Activated T-cell treated with anti-CD3 and anti-CD28 coated beads, Interleukin-2, amount 50 U/mL, for 4 hours (primary cell): Measurements from ENCODE around the gene QSOX1. TPM values are rescaled to one million over a fixed set of nuclear protein-coding genes. Genes with fewer than 3 reads are reported as not detected.

ENCODE experiments used
- ATAC-seq, 2 donors: fragments of 200-7000 bp; cut with Tn5 transposase; one replicate each; pipeline ENCODE4 v1.10.0; 2021
- DNase-seq: peaks from one replicate; pipeline ENCODE4 v3.0.0-alpha.2; 2020
- H3K27me3 Mint-ChIP-seq: one replicate; pipeline ENCODE4 v1.8.0; 2021; ENCODE audit warnings: low read depth, mixed read lengths
- H3K36me3 Mint-ChIP-seq: one replicate; pipeline ENCODE4 v1.8.0; 2022; ENCODE audit warnings: mixed read lengths; ENCODE audit not compliant: insufficient read depth
- H3K4me1 Mint-ChIP-seq: one replicate; pipeline ENCODE4 v1.8.0; 2021; ENCODE audit warnings: low read depth, mixed read lengths
- H3K4me3 Mint-ChIP-seq: one replicate; pipeline ENCODE4 v1.8.0; 2021; ENCODE audit warnings: mild to moderate bottlenecking, moderate library complexity, mixed read lengths
- H3K9me3 Mint-ChIP-seq: one replicate; pipeline ENCODE4 v1.8.0; 2021; ENCODE audit warnings: mixed read lengths
- total RNA-seq, 3 donors: library from RNA; stranded (reverse); gene quantifications; one replicate each; pipeline ENCODE4 v1.2.1, GENCODE V29; 2021

Gene QSOX1
- total RNA-seq, 3 donors from 2014 or later: 34.3 to 38.5 (median 38.1) TPM

DNA sequence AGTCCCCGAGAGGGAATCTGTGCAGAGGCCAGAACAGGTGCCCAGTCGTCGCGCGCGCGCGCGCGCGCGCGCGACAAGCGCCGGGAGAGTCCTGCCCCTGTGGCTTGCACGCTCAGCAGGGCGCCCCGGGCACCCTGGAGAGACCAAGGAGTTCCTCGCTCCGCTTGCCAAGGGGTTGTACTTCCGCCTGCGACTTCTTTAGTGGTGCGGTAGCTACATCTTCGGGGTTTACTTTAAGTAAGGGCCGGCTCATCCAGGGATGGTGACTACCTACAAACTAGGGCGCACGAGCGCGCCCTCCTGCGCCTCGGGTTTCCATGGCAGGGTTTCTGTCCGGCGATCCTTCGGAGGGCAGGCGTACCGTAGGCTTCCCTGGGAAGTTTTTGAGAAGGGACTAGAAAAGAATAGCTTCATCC is 76.8 kb downstream of the QSOX1 start:
- DNase-seq (no peak), ATAC-seq (peak; percentile 16 to 19)
- peaks cover 34% of the 10 kb centered on the region for H3K4me1 Mint-ChIP-seq
- no peaks in the 10 kb centered on the region for H3K36me3 Mint-ChIP-seq
- H3K9me3 Mint-ChIP-seq: no peaks in the 10 kb centered on the region
- peaks cover 75% of the 10 kb centered on the region for H3K27me3 Mint-ChIP-seq
- H3K4me3 Mint-ChIP-seq: peak overlapping the region; percentile 66

DNA sequence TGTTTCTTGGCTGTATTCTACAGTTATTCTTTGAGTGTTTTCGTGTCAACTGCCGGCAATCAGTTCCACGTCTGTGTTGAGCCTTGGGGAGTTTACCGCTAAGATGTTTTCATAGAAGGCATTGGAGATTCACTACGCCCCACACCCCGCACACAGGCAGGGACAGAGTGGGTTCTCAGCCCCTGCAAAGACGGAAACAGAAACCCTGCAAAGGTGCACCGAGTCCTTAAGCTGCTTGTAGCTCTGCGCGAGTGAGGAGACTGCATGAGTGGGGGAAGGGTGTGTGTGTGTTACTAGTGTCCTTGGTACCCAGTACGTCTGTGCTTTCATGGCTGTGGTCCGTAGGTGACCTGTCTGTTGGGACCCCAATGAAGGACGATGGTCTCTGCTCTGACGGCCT is 77.3 kb downstream of the QSOX1 start:
- DNase-seq (no peak), ATAC-seq (no peak)
- Mint-ChIP-seq H3K27me3 (peaks cover 76% of the 10 kb centered on the region), H3K4me3 (peak overlapping the region; percentile 66), H3K36me3 (no peaks in the 10 kb centered on the region), H3K9me3 (no peaks in the 10 kb centered on the region), H3K4me1 (peaks cover 36% of the 10 kb centered on the region)

DNA sequence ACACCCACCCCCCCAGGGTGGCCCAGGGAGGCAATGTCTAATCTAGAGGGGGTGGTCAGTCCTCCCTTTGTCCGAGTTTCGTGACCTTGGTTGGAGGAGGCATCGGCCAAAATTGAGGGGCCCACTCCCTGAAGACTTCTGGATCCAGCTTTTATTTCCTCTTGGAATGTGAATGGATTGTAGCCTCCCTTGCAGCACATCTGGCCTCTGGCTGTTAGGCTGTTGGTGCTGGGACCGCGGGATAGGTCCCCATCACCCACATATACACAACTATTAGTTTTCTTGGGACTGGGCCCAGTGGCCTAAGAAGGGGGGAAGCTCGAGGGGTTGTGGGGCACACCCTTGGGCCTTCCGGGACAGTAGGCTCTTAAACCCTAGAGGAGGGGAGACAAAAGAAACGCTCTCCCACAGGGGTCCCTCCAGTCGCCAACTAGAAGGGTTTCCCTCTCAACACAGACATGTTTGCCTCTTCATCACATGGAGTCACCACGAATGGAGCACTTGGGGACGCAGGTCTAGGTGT is 77.9 kb downstream of the QSOX1 start:
- DNase-seq (no peak), ATAC-seq (no peak)
- Mint-ChIP-seq H3K27me3 (peaks cover 78% of the 10 kb centered on the region), H3K9me3 (no peaks in the 10 kb centered on the region), H3K36me3 (no peaks in the 10 kb centered on the region), H3K4me3 (no peak overlapping the region), H3K4me1 (peaks cover 36% of the 10 kb centered on the region)

DNA sequence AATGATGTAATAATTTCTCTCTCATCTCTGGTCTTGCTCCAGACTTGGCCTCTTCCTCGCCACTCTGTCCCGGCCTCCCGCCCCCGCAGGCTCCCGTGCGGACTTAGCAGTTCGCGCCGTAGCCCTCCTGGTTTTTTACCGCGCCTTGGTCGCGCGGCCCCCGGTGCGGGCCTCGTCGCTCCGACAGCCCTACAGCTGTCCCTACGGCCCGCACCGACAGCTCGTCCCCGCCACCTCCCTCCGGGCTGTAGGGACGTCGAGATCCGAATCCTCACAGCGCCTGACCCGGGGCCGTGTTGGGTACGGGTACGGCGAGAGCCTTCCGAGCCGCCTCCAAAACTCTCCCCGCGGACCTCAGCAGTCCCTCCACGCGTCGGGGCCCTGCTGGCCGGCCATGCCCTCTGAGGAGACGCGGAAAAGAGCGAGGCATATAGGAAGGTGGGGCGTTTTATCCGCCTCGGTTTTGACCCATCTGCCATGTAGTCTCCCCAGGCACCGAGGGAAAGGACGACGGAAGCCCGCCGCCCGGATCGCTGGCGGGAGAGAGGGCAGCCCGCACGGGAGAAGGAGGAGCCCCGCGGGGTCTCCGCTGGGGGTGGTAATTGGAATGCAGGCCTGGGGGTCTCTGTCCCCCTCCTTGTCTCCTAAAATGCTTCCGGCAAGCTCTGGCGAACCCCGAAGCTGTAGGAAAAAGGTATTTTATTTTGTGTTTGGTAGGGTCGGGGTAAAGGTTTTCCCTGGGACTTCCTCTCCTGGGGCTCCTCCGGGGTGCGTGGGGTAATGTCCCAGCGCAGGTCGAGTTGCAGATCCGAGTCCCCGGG is 78.7 kb downstream of the QSOX1 start:
- peaks cover 38% of the 10 kb centered on the region for H3K4me1 Mint-ChIP-seq
- DNase-seq (no peak), ATAC-seq (no peak)
- H3K36me3 Mint-ChIP-seq: no peaks in the 10 kb centered on the region
- H3K27me3 Mint-ChIP-seq: peaks cover 77% of the 10 kb centered on the region
- H3K4me3 Mint-ChIP-seq: no peak overlapping the region
- H3K9me3 Mint-ChIP-seq: no peaks in the 10 kb centered on the region

DNA sequence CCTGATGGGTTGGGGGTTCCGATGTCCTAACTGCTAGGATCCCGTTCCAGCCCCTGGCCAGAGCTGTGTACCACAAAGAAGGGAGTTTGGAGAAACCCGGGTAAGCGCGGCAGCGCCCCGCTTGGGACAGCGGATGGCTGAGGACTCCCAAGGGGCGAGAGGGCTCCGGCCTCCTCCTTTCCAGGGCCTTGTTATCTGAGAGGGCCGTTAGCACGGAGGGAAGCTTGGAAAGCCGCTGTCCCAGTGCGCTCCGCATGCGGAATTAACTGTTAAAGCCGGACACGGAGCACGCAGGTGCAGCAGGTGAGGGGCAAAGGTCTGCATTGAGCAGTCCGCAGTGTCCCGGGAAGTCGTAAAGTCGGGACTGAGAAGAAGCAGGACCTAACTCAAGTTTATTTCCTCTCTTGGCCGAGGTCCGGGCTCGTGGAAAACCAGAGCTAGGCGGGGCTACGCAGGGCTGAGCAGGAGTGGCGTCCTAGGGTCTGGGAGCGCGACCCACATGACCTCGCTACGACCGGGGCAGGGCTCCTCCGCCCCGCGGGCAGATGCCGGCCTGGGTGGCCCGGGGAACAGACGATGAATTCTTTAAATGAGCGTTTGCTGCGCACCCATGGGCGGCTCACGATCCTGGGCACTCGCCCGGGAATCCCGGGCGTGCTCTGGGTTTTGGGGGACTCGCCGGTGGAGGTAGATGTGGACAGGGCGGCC is 79.9 kb downstream of the QSOX1 start:
- H3K9me3 Mint-ChIP-seq: no peaks in the 10 kb centered on the region
- DNase-seq (no peak), ATAC-seq (no peak)
- peak overlapping the region; percentile 24 for H3K4me3 Mint-ChIP-seq
- H3K4me1 Mint-ChIP-seq: peaks cover 34% of the 10 kb centered on the region
- peaks cover 79% of the 10 kb centered on the region for H3K27me3 Mint-ChIP-seq
- no peaks in the 10 kb centered on the region for H3K36me3 Mint-ChIP-seq

DNA sequence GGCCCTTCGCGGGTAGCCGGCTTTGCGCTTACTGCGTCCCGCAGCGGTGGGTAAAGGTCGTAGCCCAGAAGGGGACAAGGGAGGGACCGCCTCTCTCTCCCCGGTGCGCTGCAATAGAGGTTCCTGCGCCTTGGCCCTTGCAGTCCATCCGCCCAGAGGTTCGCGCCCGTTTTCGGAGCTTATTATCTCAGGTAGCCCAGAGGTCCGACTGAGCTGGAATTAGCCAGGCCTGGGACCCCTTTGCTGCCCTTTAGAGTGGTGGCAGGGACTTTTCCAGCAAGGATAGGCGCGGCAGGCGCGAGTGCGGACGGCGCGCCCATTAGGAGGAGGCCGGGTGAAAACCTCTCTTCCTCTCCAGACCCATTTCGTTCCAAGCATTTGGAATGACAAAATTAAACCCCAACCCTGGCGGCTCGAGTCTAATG is 80.4 kb downstream of the QSOX1 start:
- H3K9me3 Mint-ChIP-seq: no peaks in the 10 kb centered on the region
- H3K4me1 Mint-ChIP-seq: peaks cover 34% of the 10 kb centered on the region
- ATAC-seq (no peak), DNase-seq (no peak)
- H3K27me3 Mint-ChIP-seq: peaks cover 82% of the 10 kb centered on the region
- H3K36me3 Mint-ChIP-seq: no peaks in the 10 kb centered on the region
- H3K4me3 Mint-ChIP-seq: no peak overlapping the region

DNA sequence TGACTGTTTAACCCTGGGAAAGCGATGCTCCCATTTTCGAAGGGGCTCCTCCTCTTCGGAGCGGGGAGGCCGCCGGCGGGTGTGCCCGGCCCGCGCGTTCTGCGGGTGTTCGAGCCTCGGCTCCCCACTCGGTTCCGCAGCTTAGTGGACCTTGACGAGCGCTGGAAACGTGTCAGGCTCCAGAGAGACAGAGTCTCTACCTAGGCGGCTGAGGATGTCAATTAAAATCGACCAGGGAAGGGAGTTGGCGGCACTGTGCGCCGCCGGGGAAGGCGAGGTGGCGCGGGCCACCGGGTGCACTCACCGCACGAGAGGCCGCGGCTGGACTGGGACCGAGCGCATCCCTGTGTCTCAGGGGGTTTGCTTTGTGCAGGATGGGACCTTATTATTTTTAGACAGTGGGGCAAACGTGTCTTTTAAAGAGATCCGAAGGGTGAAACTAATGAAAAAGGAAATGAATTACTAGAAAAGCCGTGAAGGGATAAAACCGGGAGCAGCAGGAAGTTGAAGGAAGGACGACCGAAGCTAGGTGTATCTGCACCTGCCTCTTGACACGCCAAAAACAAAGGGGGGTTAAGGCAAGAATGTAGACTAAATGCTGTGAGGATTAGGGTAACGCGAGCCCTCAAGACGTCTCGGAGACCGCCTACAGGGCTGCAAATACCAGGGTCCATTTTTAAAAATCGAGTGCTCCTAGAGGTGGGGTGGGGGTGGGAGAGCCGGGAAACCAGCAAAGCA is 81.0 kb downstream of the QSOX1 start:
- peaks cover 34% of the 10 kb centered on the region for H3K4me1 Mint-ChIP-seq
- no peaks in the 10 kb centered on the region for H3K9me3 Mint-ChIP-seq
- H3K4me3 Mint-ChIP-seq: no peak overlapping the region
- DNase-seq (no peak), ATAC-seq (no peak)
- no peaks in the 10 kb centered on the region for H3K36me3 Mint-ChIP-seq
- H3K27me3 Mint-ChIP-seq: peaks cover 85% of the 10 kb centered on the region

DNA sequence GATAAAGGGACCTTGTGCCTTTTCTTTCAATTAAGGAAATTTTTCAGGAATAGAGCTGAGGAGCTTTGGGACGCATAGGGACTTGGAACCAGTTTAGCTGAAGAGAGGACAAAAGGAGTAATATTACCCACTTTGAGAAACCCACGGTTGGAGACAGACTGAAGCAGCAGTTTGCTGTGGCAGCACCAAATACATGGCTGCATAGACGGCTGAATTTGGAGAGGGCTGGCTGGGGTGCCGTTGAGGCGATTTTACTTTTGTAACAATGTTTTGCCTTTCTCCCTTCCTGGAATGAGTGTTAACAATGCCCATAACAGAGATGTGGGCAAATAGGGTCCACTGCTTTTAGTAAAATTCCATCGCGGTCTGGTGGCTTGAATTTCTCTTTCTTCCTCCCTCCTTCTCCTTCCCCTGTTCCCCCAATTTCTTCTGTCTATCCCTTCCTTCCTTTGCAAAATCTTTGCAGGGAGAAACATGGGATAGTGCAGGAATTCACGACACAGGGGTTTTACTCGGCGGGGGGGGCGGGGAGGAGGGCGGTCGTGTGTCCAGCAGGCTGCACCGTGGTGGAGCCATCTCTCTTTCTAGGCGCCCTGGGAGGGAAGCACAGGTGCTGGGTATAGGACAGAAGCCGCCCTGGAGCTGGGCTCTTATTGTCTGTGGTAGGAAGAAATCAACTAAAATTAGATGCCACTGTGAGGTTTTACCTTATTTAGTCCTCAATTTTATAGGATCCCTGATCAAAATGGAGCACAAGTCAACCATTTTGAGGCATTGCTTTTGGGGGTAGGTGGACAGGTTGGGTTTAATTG is 82.2 kb downstream of the QSOX1 start:
- no peaks in the 10 kb centered on the region for H3K9me3 Mint-ChIP-seq
- H3K36me3 Mint-ChIP-seq: no peaks in the 10 kb centered on the region
- ATAC-seq (no peak), DNase-seq (no peak)
- no peak overlapping the region for H3K4me3 Mint-ChIP-seq
- peaks cover 89% of the 10 kb centered on the region for H3K27me3 Mint-ChIP-seq
- H3K4me1 Mint-ChIP-seq: peaks cover 30% of the 10 kb centered on the region

DNA sequence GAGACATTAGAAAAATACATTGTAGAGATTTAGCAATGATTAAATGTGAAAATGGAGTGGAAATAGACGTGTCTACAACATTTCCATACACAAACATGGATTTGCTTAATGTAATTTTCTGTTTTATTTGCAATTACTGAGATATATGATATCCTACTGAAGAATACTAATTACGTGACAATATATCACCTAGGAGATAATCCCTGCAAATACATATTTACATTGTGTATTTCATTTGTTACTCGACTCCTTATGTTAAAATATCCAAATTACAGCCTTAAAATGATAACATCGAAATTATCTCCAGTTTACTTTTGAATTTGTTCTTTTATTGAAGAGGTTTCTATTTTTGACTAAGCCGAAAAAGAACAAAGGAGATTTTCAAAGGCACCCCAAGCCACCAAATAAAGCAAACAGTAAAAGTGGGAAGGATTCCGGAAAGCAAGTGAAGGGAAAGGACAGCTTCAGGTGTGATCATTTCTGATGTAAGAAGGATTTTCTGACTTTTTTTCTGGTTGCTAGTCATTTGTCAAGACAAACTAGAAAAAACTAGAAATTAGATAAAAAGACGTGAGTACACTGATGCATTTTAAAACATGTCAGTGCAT is 83.3 kb downstream of the QSOX1 start:
- Mint-ChIP-seq H3K9me3 (no peaks in the 10 kb centered on the region), H3K27me3 (peaks cover 87% of the 10 kb centered on the region), H3K4me1 (peaks cover 25% of the 10 kb centered on the region), H3K36me3 (no peaks in the 10 kb centered on the region), H3K4me3 (no peak overlapping the region)
- DNase-seq (no peak), ATAC-seq (no peak)

DNA sequence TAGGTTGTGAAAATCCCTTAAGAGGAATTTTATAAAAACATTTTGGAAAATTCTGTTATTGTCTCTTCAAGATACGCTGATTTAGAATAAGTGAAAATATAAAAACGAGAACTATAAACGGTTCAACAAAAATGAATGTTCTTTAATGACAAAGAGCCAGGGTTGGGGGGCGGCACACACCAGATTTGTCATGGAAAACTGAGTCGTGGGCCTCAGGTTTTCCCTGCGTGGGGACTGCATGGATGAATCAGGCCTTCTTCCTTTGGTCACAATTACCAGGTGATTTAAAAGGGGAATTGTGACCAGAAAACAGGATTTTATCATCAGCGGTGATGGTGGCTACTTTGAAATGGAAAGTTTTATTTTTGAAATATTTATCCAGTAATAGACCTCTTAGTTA is 84.0 kb downstream of the QSOX1 start:
- Mint-ChIP-seq H3K27me3 (peaks cover 82% of the 10 kb centered on the region), H3K4me1 (peaks cover 22% of the 10 kb centered on the region), H3K4me3 (no peak overlapping the region), H3K36me3 (no peaks in the 10 kb centered on the region), H3K9me3 (no peaks in the 10 kb centered on the region)
- no peak for DNase-seq
- no peak for ATAC-seq

DNA sequence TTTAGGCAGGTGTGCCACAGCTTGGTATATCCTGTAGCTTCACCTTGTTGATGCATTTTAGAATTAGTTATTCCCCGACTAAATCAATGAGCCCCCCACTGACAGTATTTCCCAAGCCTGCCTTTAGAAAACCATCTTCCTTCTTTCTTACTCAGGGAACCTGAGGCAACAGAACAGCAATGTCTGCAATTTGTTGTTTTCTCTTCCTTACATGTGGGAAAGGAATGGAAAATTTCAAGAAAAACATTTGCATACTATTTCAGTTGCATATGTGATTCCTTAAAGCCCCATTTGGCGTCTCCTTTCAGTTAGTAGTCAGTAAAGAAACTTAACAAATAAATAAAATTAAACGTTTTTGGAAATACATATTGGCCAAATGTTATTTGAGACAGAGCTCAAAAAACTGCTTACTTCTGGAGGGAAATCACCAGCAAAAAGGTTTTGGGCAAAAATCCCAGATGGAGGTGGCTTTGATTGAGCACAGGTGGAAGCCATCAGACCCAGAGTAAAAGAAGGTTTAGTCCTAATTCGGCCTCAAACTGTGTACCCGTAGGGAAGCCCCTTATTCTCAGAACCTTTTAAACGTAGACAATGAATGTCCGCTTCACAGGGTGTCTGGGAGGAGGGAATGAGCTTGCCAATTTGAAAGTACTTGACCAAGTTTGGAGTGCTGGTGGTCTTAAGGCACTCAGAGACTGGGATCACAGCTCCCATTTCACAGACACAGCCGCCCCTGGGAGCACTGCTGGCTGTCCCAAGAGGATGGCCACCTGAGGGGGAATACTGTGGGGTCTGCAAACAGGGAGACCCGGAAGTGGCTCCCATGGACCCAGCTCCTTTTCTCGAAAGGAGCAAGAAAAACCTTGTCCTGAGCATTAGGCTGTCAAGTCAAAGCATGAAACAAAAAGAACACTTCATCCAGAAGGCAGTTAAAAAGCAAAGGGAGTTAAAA is 84.8 kb downstream of the QSOX1 start:
- H3K9me3 Mint-ChIP-seq: no peaks in the 10 kb centered on the region
- DNase-seq: no peak
- no peak for ATAC-seq
- H3K27me3 Mint-ChIP-seq: peaks cover 75% of the 10 kb centered on the region
- H3K4me3 Mint-ChIP-seq: no peak overlapping the region
- H3K36me3 Mint-ChIP-seq: no peaks in the 10 kb centered on the region
- peaks cover 15% of the 10 kb centered on the region for H3K4me1 Mint-ChIP-seq

DNA sequence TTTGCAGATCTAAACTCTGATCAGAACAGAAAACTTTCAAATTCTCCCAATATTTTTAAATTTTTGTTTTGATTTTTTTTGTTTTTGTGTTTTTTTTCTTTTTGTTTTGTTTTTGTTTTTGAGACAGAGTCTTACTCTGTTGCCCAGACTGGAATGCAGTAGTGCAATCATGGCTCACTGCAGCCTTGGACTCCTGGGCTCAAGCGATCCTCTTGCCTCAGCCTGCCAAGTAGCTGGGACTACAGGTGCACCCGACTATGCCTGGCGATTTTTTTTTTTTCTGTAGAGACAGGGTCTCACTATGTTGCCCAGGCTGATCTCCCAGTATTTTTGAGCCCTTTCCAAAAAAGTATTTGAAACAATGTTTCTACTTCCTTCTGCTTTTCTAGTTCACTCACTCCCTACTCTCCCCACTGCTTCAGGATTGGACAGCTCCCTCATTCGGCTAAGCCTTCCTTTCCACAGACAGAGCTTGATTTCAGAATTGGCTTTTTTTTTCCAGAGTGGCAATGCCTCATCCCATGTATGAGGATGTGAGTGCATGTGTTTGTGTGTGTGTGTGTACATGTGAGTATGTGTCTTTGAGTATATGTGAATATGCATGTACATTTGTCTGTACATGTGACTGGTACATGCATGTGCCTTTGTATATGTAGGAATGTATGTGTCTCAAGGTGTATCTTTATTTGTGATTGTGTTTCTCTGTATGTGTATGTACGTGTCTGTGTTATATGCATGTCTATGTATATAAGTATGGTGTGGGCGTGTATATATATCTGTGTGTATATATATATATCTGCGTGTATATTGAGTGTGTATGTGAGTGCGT is 87.3 kb downstream of the QSOX1 start:
- DNase-seq (no peak), ATAC-seq (no peak)
- Mint-ChIP-seq H3K4me3 (no peak overlapping the region), H3K36me3 (no peaks in the 10 kb centered on the region), H3K4me1 (peaks cover 2% of the 10 kb centered on the region), H3K27me3 (peaks cover 56% of the 10 kb centered on the region), H3K9me3 (no peaks in the 10 kb centered on the region)
